Gastroesophageal sphincter (tissue), 4 donors: ENCODE results near the gene SLIT3. TPM values are rescaled to one million over a fixed set of nuclear protein-coding genes. Genes with fewer than 3 reads are reported as not detected.
A peak's percentile ranks its signal among the peaks of the same experiment; 100 is the strongest.

ENCODE experiments used
- ATAC-seq: fragments of 150-250 bp; one replicate; pipeline ENCODE4 v1.9.1; 2016; ENCODE audit warnings: mild to moderate bottlenecking, moderate library complexity
- H3K27ac ChIP-seq, 4 donors: fragments of 200-600 bp; sonication (generic) in 3 of 4; 1 replicate in 3 of 4; 2 replicates in 1 of 4; pipeline ENCODE4 v1.5.1; 2016 to 2019
- H3K27me3 ChIP-seq: fragments of 200-600 bp; sonication (generic); one replicate; pipeline ENCODE4 v1.5.1; 2019
- H3K36me3 ChIP-seq, 2 donors: fragments of 200-600 bp; sonication (generic); one replicate each; pipeline ENCODE4 v1.5.1; 2019; ENCODE audit warnings: control low read depth in 1 of 2
- H3K4me1 ChIP-seq, 3 donors: fragments of 200-600 bp; sonication (generic); 1 replicate in 2 of 3; 2 replicates in 1 of 3; pipeline ENCODE4 v1.5.1; 2016 to 2019; ENCODE audit warnings: control low read depth in 2 of 3
- H3K4me3 ChIP-seq, 2 donors: fragments of 200-600 bp; sonication (generic); one replicate each; pipeline ENCODE4 v1.5.1; 2019; ENCODE audit warnings: mild to moderate bottlenecking in 1 of 2, moderate library complexity in 1 of 2
- H3K9me3 ChIP-seq, 3 donors: fragments of 200-600 bp; sonication (generic); one replicate each; pipeline ENCODE4 v1.5.1; 2017 to 2019; ENCODE audit warnings: control low read depth in 2 of 3
- CTCF ChIP-seq, 4 experiments: fragments of 200-600 bp in 2 of 4; fragments of 450-650 bp in 2 of 4; sonication (generic) in 1 of 4; IDR thresholded peaks; one replicate each; pipeline ENCODE4 v1.5.1; 2017 to 2019; ENCODE audit warnings: antibody characterized with exemption in 4 of 4, mild to moderate bottlenecking in 2 of 4, moderate library complexity in 2 of 4
- EP300 ChIP-seq: sonication (generic); formaldehyde crosslinking; IDR thresholded peaks from one replicate; pipeline ENCODE4 v1.6.1; 2017; ENCODE audit warnings: antibody characterized with exemption, mild to moderate bottlenecking
- POLR2A ChIP-seq, 2 donors: fragments of 450-650 bp; IDR thresholded peaks; one replicate each; pipeline ENCODE4 v1.6.1; 2017; ENCODE audit warnings: antibody characterized with exemption in 2 of 2, mild to moderate bottlenecking in 2 of 2, moderate library complexity in 1 of 2
- POLR2AphosphoS5 ChIP-seq: sonication (generic); formaldehyde crosslinking; IDR thresholded peaks from one replicate; pipeline ENCODE4 v1.6.1; 2017; ENCODE audit warnings: antibody characterized with exemption
- WGBS, 2 donors: methylation state at CpG; one replicate each; pipeline ENCODE4 v1.1.5; 2018; ENCODE audit warnings: low coverage in 1 of 2; 5-methylcytosine and 5-hydroxymethylcytosine counted together
- total RNA-seq, 4 donors: library from RNA; depleted of rRNA; stranded (reverse); fragments of >200 nt; gene quantifications; one replicate each; pipeline ENCODE4 v1.1.0, GENCODE V29; 2016

SLIT3 gene
- total RNA-seq, 4 donors from 2014 or later, result 29.6 to 76.3 (median 31.1) TPM

- H3K4me3 ChIP-seq, result no peak overlapping the region
- H3K27me3 ChIP-seq, result no peaks in the 10 kb centered on the region
- no peak for ATAC-seq
- H3K36me3 ChIP-seq, result no peaks in the 10 kb centered on the region
- no peak overlapping the region for H3K27ac ChIP-seq
- no peaks in the 10 kb centered on the region for H3K9me3 ChIP-seq
- H3K4me1 ChIP-seq, result no peaks in the 10 kb centered on the region
- 93% methylated on average over 2 of the region's 2 CpGs; no CpG with 5 or more reads in 1 of the 2 donors for WGBS, 2 donors
- TF ChIP-seq CTCF (IDR thresholded peaks at IDR 0.05), result no peak
- no peak for TF ChIP-seq EP300
- TF ChIP-seq POLR2AphosphoS5, result no peak
- no peak for TF ChIP-seq POLR2A (IDR thresholded peaks at IDR 0.05)
Observed at GRCh38 chr5:168935183-168935582, 365.8 kb downstream of the SLIT3 start.

GRCh38 chr5:168934169-168934568, 366.8 kb downstream of the SLIT3 start:
- no peak overlapping the region for H3K4me3 ChIP-seq
- H3K27ac ChIP-seq, result no peak overlapping the region
- no peaks in the 10 kb centered on the region for H3K27me3 ChIP-seq
- TF ChIP-seq POLR2AphosphoS5 (no peak), POLR2A (IDR thresholded peaks at IDR 0.05) (no peak), EP300 (no peak), CTCF (IDR thresholded peaks at IDR 0.05) (no peak)
- no peak for ATAC-seq
- no peaks in the 10 kb centered on the region for H3K9me3 ChIP-seq
- no peaks in the 10 kb centered on the region for H3K36me3 ChIP-seq
- WGBS, 2 donors, result 100% methylated on average over 1 of the region's 3 CpGs; no CpG with 5 or more reads in 1 of the 2 donors
- no peaks in the 10 kb centered on the region for H3K4me1 ChIP-seq

GRCh38 chr5:168932400-168933189, 368.3 kb downstream of the SLIT3 start:
- Histone ChIP-seq H3K27me3 (no peaks in the 10 kb centered on the region), H3K27ac (no peak overlapping the region), H3K4me1 (no peaks in the 10 kb centered on the region), H3K4me3 (no peak overlapping the region), H3K9me3 (no peaks in the 10 kb centered on the region), H3K36me3 (no peaks in the 10 kb centered on the region)
- ATAC-seq, result no peak
- TF ChIP-seq POLR2A (IDR thresholded peaks at IDR 0.05) (no peak), CTCF (IDR thresholded peaks at IDR 0.05) (no peak), EP300 (no peak), POLR2AphosphoS5 (no peak)
- 92 to 96% methylated on average over 6 to 7 of the region's 10 CpGs for WGBS, 2 donors

GRCh38 chr5:168931638-168932345, 369.1 kb downstream of the SLIT3 start:
- Histone ChIP-seq H3K4me1 (no peaks in the 10 kb centered on the region), H3K27ac (no peak overlapping the region), H3K9me3 (no peaks in the 10 kb centered on the region), H3K27me3 (no peaks in the 10 kb centered on the region), H3K36me3 (no peaks in the 10 kb centered on the region), H3K4me3 (no peak overlapping the region)
- WGBS, 2 donors, result 83 to 90% methylated on average over 3 to 7 of the region's 8 CpGs
- ATAC-seq, result peak; percentile 78
- TF ChIP-seq POLR2AphosphoS5 (peak; percentile 7), CTCF (IDR thresholded peaks at IDR 0.05) (no peak)
